Mesenchymal stem cell (in vitro differentiated cells and primary cell): ENCODE measurements around the gene CYP2F1.
"Not testable (repeated sequence)": the region's sequence is repeated elsewhere in the genome, so short reads cannot be mapped to it uniquely, and the experiment has no call there.

Source experiments
- DNase-seq: peaks from one replicate; pipeline ENCODE4 v3.0.0-alpha.2; 2013
- H2AFZ ChIP-seq: one replicate; pipeline ENCODE4 v1.6.1; 2013; ENCODE audit warnings: low read depth, mild to moderate bottlenecking, control low read depth, inconsistent platforms, low read length, moderate library complexity
- H2AK5ac ChIP-seq: 2 replicates; pipeline ENCODE4 v1.6.1; 2013; ENCODE audit warnings: low read length, moderate library complexity, mild to moderate bottlenecking, inconsistent platforms; ENCODE audit not compliant: severe bottlenecking
- H2BK120ac ChIP-seq: one replicate; pipeline ENCODE4 v1.6.1; 2013; ENCODE audit warnings: low read depth, mild to moderate bottlenecking, inconsistent platforms, low read length, moderate library complexity
- H2BK12ac ChIP-seq, 2 experiments: one replicate each; pipeline ENCODE4 v1.6.1; 2013; ENCODE audit warnings: inconsistent platforms in 2 of 2, low read length in 2 of 2, mild to moderate bottlenecking in 2 of 2, moderate library complexity in 2 of 2, control low read depth in 1 of 2
- H2BK15ac ChIP-seq: one replicate; pipeline ENCODE4 v1.6.1; 2013; ENCODE audit warnings: mild to moderate bottlenecking, low read depth, inconsistent platforms; ENCODE audit not compliant: poor library complexity, severe bottlenecking
- H2BK5ac ChIP-seq: 2 replicates; pipeline ENCODE4 v1.6.1; 2013; ENCODE audit warnings: low read depth, mild to moderate bottlenecking, low read length, control low read depth, inconsistent platforms; ENCODE audit not compliant: poor library complexity, severe bottlenecking
- H3K14ac ChIP-seq, 2 experiments: one replicate each; pipeline ENCODE4 v1.6.1; 2013; ENCODE audit warnings: inconsistent platforms in 2 of 2, low read length in 2 of 2, control low read depth in 1 of 2, mild to moderate bottlenecking in 1 of 2, moderate library complexity in 1 of 2
- H3K18ac ChIP-seq, 2 experiments: one replicate each; pipeline ENCODE4 v1.6.1; 2013; ENCODE audit warnings: inconsistent platforms in 2 of 2, low read length in 2 of 2, control low read depth in 1 of 2, low read depth in 1 of 2, mild to moderate bottlenecking in 1 of 2
- H3K23ac ChIP-seq, 2 experiments: one replicate each; pipeline ENCODE4 v1.6.1; 2013; ENCODE audit warnings: inconsistent platforms in 2 of 2, low read length in 2 of 2, mild to moderate bottlenecking in 2 of 2, moderate library complexity in 2 of 2, control low read depth in 1 of 2
- H3K27ac ChIP-seq: 2 replicates; pipeline ENCODE4 v1.5.1; 2013; ENCODE audit warnings: mild to moderate bottlenecking, moderate library complexity, low read length, control low read depth, inconsistent platforms; ENCODE audit not compliant: poor library complexity, severe bottlenecking
- H3K27me3 ChIP-seq, 2 experiments: 2 replicates each; pipeline versions ENCODE4 v1.6.1 to v1.7.0; 2013; ENCODE audit warnings: low read length in 2 of 2, mild to moderate bottlenecking in 2 of 2, moderate library complexity in 2 of 2, control low read depth in 1 of 2, inconsistent platforms in 1 of 2; ENCODE audit not compliant: control insufficient read depth in 1 of 2, insufficient read depth in 1 of 2
- H3K36me3 ChIP-seq, 2 experiments: 2 replicates each; pipeline versions ENCODE4 v1.6.1 to v1.7.0; 2013; ENCODE audit warnings: low read length in 2 of 2, control low read depth in 1 of 2, inconsistent platforms in 1 of 2, low read depth in 1 of 2, mild to moderate bottlenecking in 1 of 2; ENCODE audit not compliant: insufficient read depth in 2 of 2, control insufficient read depth in 1 of 2
- H3K4ac ChIP-seq, 2 experiments: one replicate each; pipeline ENCODE4 v1.6.1; 2013; ENCODE audit warnings: inconsistent platforms in 2 of 2, low read length in 2 of 2, mild to moderate bottlenecking in 2 of 2, moderate library complexity in 2 of 2, control low read depth in 1 of 2, low read depth in 1 of 2
- H3K4me1 ChIP-seq: 2 replicates; pipeline ENCODE4 v1.6.1; 2013; ENCODE audit warnings: low read depth, low read length, control low read depth; ENCODE audit not compliant: control insufficient read depth, insufficient read depth
- H3K4me2 ChIP-seq: 2 replicates; pipeline ENCODE4 v1.6.1; 2013; ENCODE audit warnings: low read length, mild to moderate bottlenecking, inconsistent platforms; ENCODE audit not compliant: poor library complexity, severe bottlenecking
- H3K4me3 ChIP-seq, 2 experiments: 2 replicates each; pipeline versions ENCODE4 v1.5.1 to v1.7.0; 2013; ENCODE audit warnings: low read length in 2 of 2, mild to moderate bottlenecking in 2 of 2, control low read depth in 1 of 2, low read depth in 1 of 2; ENCODE audit not compliant: insufficient read depth in 1 of 2
- H3K79me1 ChIP-seq: replicated peaks from 2 replicates; pipeline ENCODE4 v1.6.1; 2013; ENCODE audit warnings: mild to moderate bottlenecking, control low read depth, low read length, inconsistent platforms; ENCODE audit not compliant: poor library complexity, severe bottlenecking
- H3K9ac ChIP-seq: 2 replicates; pipeline ENCODE4 v1.7.0; 2013; ENCODE audit warnings: mild to moderate bottlenecking, low read length, moderate library complexity
- H3K9me3 ChIP-seq: 2 replicates; pipeline ENCODE4 v1.7.0; 2013; ENCODE audit warnings: mild to moderate bottlenecking, low read length; ENCODE audit not compliant: control insufficient read depth
- H4K8ac ChIP-seq: one replicate; pipeline ENCODE4 v1.6.1; 2013; ENCODE audit warnings: inconsistent platforms, mild to moderate bottlenecking, low read length, moderate library complexity
- H4K91ac ChIP-seq: one replicate; pipeline ENCODE4 v1.6.1; 2013; ENCODE audit warnings: mild to moderate bottlenecking, low read length, inconsistent platforms
- WGBS: methylation state at CpG from one replicate; pipeline ENCODE4 v1.1.7; 2013; ENCODE audit warnings: mixed read lengths; 5-methylcytosine and 5-hydroxymethylcytosine counted together

Gene CYP2F1

GRCh38 chr19:41116261-41116660, 2.0 kb downstream of the CYP2F1 start:
- H2BK12ac ChIP-seq, result no peak overlapping the region
- no peak overlapping the region for H2BK15ac ChIP-seq
- no peak overlapping the region for H3K14ac ChIP-seq
- no peaks in the 10 kb centered on the region for H3K36me3 ChIP-seq
- no peak overlapping the region for H3K9ac ChIP-seq
- no peaks in the 10 kb centered on the region for H3K4me1 ChIP-seq
- H3K27me3 ChIP-seq, result peaks cover 13 to 41% of the 10 kb centered on the region in 2 experiments
- 71% methylated on average over 5 of the region's 8 CpGs for WGBS
- no peak overlapping the region for H3K27ac ChIP-seq
- no peaks in the 10 kb centered on the region for H3K79me1 ChIP-seq
- H4K8ac ChIP-seq, result no peak overlapping the region
- no peak overlapping the region for H3K4me3 ChIP-seq
- DNase-seq, result no peak
- H3K4ac ChIP-seq, result no peak overlapping the region
- no peak overlapping the region for H2AFZ ChIP-seq
- no peak overlapping the region for H2AK5ac ChIP-seq
- no peak overlapping the region for H2BK5ac ChIP-seq
- H3K4me2 ChIP-seq, result no peak overlapping the region
- H2BK120ac ChIP-seq, result no peak overlapping the region
- no peak overlapping the region for H3K23ac ChIP-seq
- no peak overlapping the region for H3K18ac ChIP-seq
- no peak overlapping the region for H4K91ac ChIP-seq
- no peaks in the 10 kb centered on the region for H3K9me3 ChIP-seq

DNA sequence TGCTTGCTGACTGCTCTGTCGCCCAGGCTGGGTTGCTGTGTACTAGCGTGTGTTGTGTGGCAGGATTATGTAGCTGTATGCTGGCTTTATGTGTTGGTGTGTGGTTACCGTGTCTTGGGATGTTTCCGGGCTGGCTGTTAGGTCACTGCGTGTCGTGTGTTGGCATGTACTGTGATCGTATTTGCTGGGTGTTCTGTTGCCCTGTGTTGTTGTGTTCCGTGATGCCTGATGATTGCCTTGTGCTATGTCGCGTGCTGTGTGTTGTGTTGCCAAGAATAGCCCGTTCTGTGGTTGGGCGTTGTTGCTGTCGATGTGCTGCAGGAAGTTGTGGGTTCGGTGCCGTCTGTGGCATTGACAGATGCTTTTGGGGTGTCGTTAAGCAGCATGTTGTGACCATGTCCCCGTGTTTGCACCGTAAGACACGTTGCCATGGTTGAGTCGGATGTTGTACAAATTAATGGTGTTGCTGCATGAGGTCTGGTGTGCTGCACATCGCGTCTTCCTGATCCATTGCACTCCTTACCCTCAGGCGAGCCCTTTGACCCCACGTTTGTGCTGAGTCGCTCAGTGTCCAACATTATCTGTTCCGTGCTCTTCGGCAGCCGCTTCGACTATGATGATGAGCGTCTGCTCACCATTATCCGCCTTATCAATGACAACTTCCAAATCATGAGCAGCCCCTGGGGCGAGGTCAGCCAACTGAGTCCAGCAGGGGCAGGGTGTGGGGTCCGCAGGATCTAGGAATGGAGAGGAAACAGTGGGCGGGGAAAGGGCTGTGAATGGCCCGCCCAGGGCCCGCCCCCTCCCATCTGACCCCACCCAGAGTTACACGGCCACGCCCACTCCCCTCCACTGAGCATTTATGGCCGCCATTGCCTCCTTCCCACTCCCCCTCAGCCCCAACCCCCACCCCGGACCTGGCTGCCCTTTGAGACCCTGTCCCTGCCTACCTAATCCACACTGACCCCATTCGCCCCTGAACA, 7.0 kb downstream of the CYP2F1 start:
- H4K8ac ChIP-seq, H3K14ac ChIP-seq, H3K36me3 ChIP-seq, H2AK5ac ChIP-seq, H2AFZ ChIP-seq, H2BK12ac ChIP-seq, H3K4me2 ChIP-seq, H3K4ac ChIP-seq, H3K18ac ChIP-seq, H3K27ac ChIP-seq, H3K9ac ChIP-seq, H3K9me3 ChIP-seq, H2BK120ac ChIP-seq, DNase-seq, H2BK15ac ChIP-seq, H3K23ac ChIP-seq, H3K4me3 ChIP-seq, H3K4me1 ChIP-seq, H3K79me1 ChIP-seq, H4K91ac ChIP-seq, H2BK5ac ChIP-seq: not testable (repeated sequence)
- 90% methylated on average over 28 of the region's 41 CpGs for WGBS
- H3K27me3 ChIP-seq, result peaks cover 0 to 26% of the 10 kb centered on the region in 2 experiments

GRCh38 chr19:41122846-41123245, 8.6 kb downstream of the CYP2F1 start:
- H3K79me1 ChIP-seq, H4K8ac ChIP-seq, H2AFZ ChIP-seq, H2BK15ac ChIP-seq, H3K23ac ChIP-seq, H2BK12ac ChIP-seq, H4K91ac ChIP-seq, H3K4ac ChIP-seq, H3K18ac ChIP-seq, H3K4me2 ChIP-seq, H3K9ac ChIP-seq, H2BK120ac ChIP-seq, H2BK5ac ChIP-seq, H3K36me3 ChIP-seq, H3K27ac ChIP-seq, H2AK5ac ChIP-seq, H3K14ac ChIP-seq, H3K4me3 ChIP-seq, H3K9me3 ChIP-seq, DNase-seq, H3K4me1 ChIP-seq: not testable (repeated sequence)
- 94% methylated on average over 13 of the region's 13 CpGs for WGBS
- H3K27me3 ChIP-seq, result peaks cover 0 to 19% of the 10 kb centered on the region in 2 experiments

DNA sequence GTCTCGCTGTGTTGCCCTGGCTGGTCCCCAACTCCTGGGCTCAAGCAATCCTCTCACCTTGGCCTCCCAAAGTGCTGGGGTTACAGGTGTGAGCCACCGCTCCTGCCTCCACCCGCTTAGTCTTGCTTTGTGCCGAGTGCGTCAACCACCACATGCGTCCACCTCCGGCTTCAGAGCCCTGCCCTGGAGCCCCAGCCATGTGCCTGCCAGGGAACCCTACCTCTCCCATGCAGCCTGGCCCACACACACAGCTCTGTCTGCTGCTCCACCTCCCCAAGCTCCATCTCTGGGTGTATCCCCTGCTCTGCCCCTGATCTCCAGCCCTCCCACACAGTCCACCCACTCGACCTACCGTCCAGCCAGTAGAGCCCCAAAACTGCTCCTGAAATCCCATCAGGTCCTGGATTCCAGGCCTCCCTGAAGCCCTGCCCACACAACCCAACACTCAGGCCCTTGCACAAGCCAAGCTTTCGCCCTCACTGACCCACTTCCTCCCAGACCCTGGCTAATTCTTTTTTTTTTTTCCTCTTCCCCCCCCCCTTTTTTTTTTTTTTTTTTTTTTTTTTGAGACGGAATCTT, 9.6 kb downstream of the CYP2F1 start:
- Histone ChIP-seq H3K4ac (no peak overlapping the region), H3K36me3 (no peaks in the 10 kb centered on the region), H2BK15ac (no peak overlapping the region), H3K14ac (peak overlapping the region in 1 of 2 experiments; percentile 60), H3K4me2 (no peak overlapping the region), H3K4me3 (no peak overlapping the region), H3K27ac (no peak overlapping the region), H2AFZ (no peak overlapping the region), H2BK5ac (no peak overlapping the region), H3K23ac (no peak overlapping the region), H3K79me1 (no peaks in the 10 kb centered on the region), H4K8ac (no peak overlapping the region), H2BK12ac (no peak overlapping the region), H4K91ac (peak overlapping the region; percentile 2), H2AK5ac (no peak overlapping the region), H2BK120ac (no peak overlapping the region), H3K27me3 (peaks cover 0 to 14% of the 10 kb centered on the region in 2 experiments), H3K4me1 (peaks cover 7% of the 10 kb centered on the region), H3K9me3 (no peaks in the 10 kb centered on the region), H3K9ac (no peak overlapping the region), H3K18ac (no peak overlapping the region)
- no peak for DNase-seq
- 91% methylated on average over 10 of the region's 11 CpGs for WGBS
